GM19372 (cell line): Measurements from ENCODE around the gene PLEKHA6.
"Not testable (repeated sequence)": the region's sequence is repeated elsewhere in the genome, so short reads cannot be mapped to it uniquely, and the experiment has no call there.

Experiments
- ATAC-seq: cut with Tn5 transposase; IDR thresholded peaks from one replicate; pipeline ENCODE4 v1.9.1; 2021; ENCODE audit warnings: mild to moderate bottlenecking, low read depth, moderate library complexity; ENCODE audit not compliant: unreplicated experiment

The PLEKHA6 gene

GRCh38 chr1:204337583-204337982 is 22.1 kb downstream of the PLEKHA6 start:
- ATAC-seq: no peak

- ATAC-seq: no peak
Measured at GRCh38 chr1:204337036-204337429, 22.7 kb downstream of the PLEKHA6 start.

GRCh38 chr1:204336421-204337035 is 23.2 kb downstream of the PLEKHA6 start:
- no peak for ATAC-seq

GRCh38 chr1:204335533-204335932 is 24.2 kb downstream of the PLEKHA6 start:
- ATAC-seq: no peak

- ATAC-seq: no peak
Measured at GRCh38 chr1:204335085-204335484, 24.6 kb downstream of the PLEKHA6 start.

GRCh38 chr1:204334455-204334854 is 25.3 kb downstream of the PLEKHA6 start:
- ATAC-seq: no peak

- no peak for ATAC-seq
Measured at GRCh38 chr1:204333427-204333826, 26.3 kb downstream of the PLEKHA6 start.

- ATAC-seq: no peak
Measured at GRCh38 chr1:204331847-204332487, 27.8 kb downstream of the PLEKHA6 start.

GRCh38 chr1:204331275-204331674 is 28.5 kb downstream of the PLEKHA6 start:
- ATAC-seq: no peak

GRCh38 chr1:204327870-204328269 is 31.9 kb downstream of the PLEKHA6 start:
- not testable (repeated sequence) for ATAC-seq

GRCh38 chr1:204327359-204327758 is 32.4 kb downstream of the PLEKHA6 start:
- ATAC-seq: no peak

- ATAC-seq: no peak
Measured at GRCh38 chr1:204326771-204327300, 32.9 kb downstream of the PLEKHA6 start.

GRCh38 chr1:204325944-204326343 is 33.8 kb downstream of the PLEKHA6 start:
- no peak for ATAC-seq

- no peak for ATAC-seq
Measured at GRCh38 chr1:204323887-204324286, 35.8 kb downstream of the PLEKHA6 start.

GRCh38 chr1:204322339-204322868 is 37.3 kb downstream of the PLEKHA6 start:
- ATAC-seq: no peak

GRCh38 chr1:204321665-204322064 is 38.1 kb downstream of the PLEKHA6 start:
- no peak for ATAC-seq

GRCh38 chr1:204321051-204321450 is 38.7 kb downstream of the PLEKHA6 start:
- no peak for ATAC-seq

GRCh38 chr1:204320382-204320804 is 39.3 kb downstream of the PLEKHA6 start:
- ATAC-seq: no peak

- ATAC-seq: no peak
Measured at GRCh38 chr1:204319462-204319861, 40.3 kb downstream of the PLEKHA6 start.

GRCh38 chr1:204319027-204319426 is 40.7 kb downstream of the PLEKHA6 start:
- no peak for ATAC-seq

- no peak for ATAC-seq
Measured at GRCh38 chr1:204318324-204318723, 41.4 kb downstream of the PLEKHA6 start.

- ATAC-seq: no peak
Measured at GRCh38 chr1:204317170-204317569, 42.6 kb downstream of the PLEKHA6 start.
